ENCODE data around the gene TNPO1.

The TNPO1 gene

DNA sequence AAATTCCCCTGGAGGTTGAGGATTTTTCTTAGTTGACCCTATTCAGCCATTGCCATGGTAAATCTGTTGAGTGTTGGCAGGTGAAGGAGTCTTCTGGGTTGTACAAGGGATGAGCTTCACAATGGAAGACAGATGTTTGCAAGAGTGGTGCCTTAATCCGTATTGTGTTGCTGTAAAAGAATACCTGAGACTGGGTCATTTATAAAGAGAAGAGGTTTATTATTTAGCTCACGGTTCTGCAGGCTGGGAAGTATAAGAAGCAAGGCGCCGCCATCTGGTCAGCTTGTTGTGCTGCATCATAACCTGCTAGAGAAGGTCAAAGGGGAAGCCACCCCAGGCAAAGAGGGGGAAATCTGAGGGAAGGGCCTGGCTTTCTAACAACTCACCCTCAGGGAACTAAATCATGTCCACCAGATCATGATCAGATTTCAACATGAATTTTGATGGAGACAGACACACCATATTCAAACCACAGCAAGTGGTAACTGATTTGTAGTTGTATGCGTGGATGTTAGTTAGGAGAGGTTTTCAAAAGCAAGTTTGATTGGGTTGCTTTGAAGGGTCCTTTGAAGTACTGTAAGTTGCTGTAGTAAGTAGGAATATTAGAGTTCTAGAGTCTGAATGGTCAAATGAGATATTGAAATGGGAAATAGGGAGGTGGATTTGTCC, 2.5 kb downstream of the TNPO1 start (continued):
- TF ChIP-seq, protein P1, sequence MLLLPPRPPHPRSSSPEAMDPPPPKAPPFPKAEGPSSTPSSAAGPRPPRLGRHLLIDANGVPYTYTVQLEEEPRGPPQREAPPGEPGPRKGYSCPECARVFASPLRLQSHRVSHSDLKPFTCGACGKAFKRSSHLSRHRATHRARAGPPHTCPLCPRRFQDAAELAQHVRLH (tag by site-specific recombination; IDR thresholded peaks at IDR 0.05), result no peak
- TF ChIP-seq SP3 (tag by site-specific recombination; IDR thresholded peaks at IDR 0.05) (no peak), ZNF324 (tag by site-specific recombination; IDR thresholded peaks at IDR 0.05) (no peak), ZNF37A (tag by site-specific recombination; IDR thresholded peaks at IDR 0.05) (no peak), ZNF169 (tag by site-specific recombination; IDR thresholded peaks at IDR 0.05) (no peak), ZNF155 (tag by site-specific recombination; IDR thresholded peaks at IDR 0.05) (no peak), ZNF391 (tag by site-specific recombination; IDR thresholded peaks at IDR 0.05; ENCODE audit: borderline replicate concordance, low read depth) (no peak), ZNF157 (tag by site-specific recombination; IDR thresholded peaks at IDR 0.05) (no peak), ZNF433 (tag by site-specific recombination; IDR thresholded peaks at IDR 0.05; ENCODE audit: low read depth) (no peak), ZNF664 (tag by site-specific recombination; IDR thresholded peaks at IDR 0.05) (no peak), ZNF146 (tag by site-specific recombination; IDR thresholded peaks at IDR 0.05) (no peak), ZEB2 (tag by site-specific recombination; IDR thresholded peaks at IDR 0.05) (peak; percentile 46; the same call in 1 of the 2 replicates), ZNF16 (tag by site-specific recombination; IDR thresholded peaks at IDR 0.05; ENCODE audit: low read depth) (no peak), PRDM1 (tag by site-specific recombination; IDR thresholded peaks at IDR 0.05) (no peak), ZNF292 (tag by site-specific recombination; IDR thresholded peaks at IDR 0.05; ENCODE audit: borderline replicate concordance, low read depth) (no peak), ZNF677 (tag by site-specific recombination; IDR thresholded peaks at IDR 0.05) (no peak), ZNF335 (tag by site-specific recombination; conservative IDR thresholded peaks at IDR 0.05) (0 out of 2 replicates have a peak, but pooled peaks have one; percentile 32), ZNF623 (tag by site-specific recombination; IDR thresholded peaks at IDR 0.05) (no peak), ZNF112 (tag by site-specific recombination; IDR thresholded peaks at IDR 0.05) (no peak), ZNF600 (tag by site-specific recombination; IDR thresholded peaks at IDR 0.05) (peak; percentile 64; the same call in 1 of the 2 replicates), ZXDB (tag by site-specific recombination; IDR thresholded peaks at IDR 0.05) (no peak; the same call in 1 of the 2 replicates), ZNF747 (tag by site-specific recombination; IDR thresholded peaks at IDR 0.05) (no peak), KLF10 (tag by site-specific recombination; IDR thresholded peaks at IDR 0.05) (no peak), EGR2 (tag by site-specific recombination; IDR thresholded peaks at IDR 0.05; ENCODE audit: low read depth) (no peak), PBX3 (CRISPR knock-in tag; IDR thresholded peaks at IDR 0.05) (no peak), ZNF2 (tag by site-specific recombination; IDR thresholded peaks at IDR 0.05) (peak; percentile 20; the same call in 1 of the 2 replicates)
- TF ChIP-seq, protein P2, sequence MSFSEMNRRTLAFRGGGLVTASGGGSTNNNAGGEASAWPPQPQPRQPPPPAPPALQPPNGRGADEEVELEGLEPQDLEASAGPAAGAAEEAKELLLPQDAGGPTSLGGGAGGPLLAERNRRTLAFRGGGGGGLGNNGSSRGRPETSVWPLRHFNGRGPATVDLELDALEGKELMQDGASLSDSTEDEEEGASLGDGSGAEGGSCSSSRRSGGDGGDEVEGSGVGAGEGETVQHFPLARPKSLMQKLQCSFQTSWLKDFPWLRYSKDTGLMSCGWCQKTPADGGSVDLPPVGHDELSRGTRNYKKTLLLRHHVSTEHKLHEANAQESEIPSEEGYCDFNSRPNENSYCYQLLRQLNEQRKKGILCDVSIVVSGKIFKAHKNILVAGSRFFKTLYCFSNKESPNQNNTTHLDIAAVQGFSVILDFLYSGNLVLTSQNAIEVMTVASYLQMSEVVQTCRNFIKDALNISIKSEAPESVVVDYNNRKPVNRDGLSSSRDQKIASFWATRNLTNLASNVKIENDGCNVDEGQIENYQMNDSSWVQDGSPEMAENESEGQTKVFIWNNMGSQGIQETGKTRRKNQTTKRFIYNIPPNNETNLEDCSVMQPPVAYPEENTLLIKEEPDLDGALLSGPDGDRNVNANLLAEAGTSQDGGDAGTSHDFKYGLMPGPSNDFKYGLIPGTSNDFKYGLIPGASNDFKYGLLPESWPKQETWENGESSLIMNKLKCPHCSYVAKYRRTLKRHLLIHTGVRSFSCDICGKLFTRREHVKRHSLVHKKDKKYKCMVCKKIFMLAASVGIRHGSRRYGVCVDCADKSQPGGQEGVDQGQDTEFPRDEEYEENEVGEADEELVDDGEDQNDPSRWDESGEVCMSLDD (tag by site-specific recombination; IDR thresholded peaks at IDR 0.05), result no peak
- TF ChIP-seq, protein P3, sequence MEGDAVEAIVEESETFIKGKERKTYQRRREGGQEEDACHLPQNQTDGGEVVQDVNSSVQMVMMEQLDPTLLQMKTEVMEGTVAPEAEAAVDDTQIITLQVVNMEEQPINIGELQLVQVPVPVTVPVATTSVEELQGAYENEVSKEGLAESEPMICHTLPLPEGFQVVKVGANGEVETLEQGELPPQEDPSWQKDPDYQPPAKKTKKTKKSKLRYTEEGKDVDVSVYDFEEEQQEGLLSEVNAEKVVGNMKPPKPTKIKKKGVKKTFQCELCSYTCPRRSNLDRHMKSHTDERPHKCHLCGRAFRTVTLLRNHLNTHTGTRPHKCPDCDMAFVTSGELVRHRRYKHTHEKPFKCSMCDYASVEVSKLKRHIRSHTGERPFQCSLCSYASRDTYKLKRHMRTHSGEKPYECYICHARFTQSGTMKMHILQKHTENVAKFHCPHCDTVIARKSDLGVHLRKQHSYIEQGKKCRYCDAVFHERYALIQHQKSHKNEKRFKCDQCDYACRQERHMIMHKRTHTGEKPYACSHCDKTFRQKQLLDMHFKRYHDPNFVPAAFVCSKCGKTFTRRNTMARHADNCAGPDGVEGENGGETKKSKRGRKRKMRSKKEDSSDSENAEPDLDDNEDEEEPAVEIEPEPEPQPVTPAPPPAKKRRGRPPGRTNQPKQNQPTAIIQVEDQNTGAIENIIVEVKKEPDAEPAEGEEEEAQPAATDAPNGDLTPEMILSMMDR (tag by site-specific recombination; IDR thresholded peaks at IDR 0.05), result peak; percentile 44; the same call in 1 of the 2 replicates
- TF ChIP-seq, protein P4, sequence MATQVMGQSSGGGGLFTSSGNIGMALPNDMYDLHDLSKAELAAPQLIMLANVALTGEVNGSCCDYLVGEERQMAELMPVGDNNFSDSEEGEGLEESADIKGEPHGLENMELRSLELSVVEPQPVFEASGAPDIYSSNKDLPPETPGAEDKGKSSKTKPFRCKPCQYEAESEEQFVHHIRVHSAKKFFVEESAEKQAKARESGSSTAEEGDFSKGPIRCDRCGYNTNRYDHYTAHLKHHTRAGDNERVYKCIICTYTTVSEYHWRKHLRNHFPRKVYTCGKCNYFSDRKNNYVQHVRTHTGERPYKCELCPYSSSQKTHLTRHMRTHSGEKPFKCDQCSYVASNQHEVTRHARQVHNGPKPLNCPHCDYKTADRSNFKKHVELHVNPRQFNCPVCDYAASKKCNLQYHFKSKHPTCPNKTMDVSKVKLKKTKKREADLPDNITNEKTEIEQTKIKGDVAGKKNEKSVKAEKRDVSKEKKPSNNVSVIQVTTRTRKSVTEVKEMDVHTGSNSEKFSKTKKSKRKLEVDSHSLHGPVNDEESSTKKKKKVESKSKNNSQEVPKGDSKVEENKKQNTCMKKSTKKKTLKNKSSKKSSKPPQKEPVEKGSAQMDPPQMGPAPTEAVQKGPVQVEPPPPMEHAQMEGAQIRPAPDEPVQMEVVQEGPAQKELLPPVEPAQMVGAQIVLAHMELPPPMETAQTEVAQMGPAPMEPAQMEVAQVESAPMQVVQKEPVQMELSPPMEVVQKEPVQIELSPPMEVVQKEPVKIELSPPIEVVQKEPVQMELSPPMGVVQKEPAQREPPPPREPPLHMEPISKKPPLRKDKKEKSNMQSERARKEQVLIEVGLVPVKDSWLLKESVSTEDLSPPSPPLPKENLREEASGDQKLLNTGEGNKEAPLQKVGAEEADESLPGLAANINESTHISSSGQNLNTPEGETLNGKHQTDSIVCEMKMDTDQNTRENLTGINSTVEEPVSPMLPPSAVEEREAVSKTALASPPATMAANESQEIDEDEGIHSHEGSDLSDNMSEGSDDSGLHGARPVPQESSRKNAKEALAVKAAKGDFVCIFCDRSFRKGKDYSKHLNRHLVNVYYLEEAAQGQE (tag by site-specific recombination; IDR thresholded peaks at IDR 0.05), result no peak
